Endothelial cell of umbilical vein (primary cell): ENCODE data around the gene TGM6. TPM values are rescaled to one million over a fixed set of nuclear protein-coding genes. Genes with fewer than 3 reads are reported as not detected.

Experiments
- BruUV-seq: library from RNA; stranded (reverse); fragments of 400-500 nt; replicated peaks from 2 replicates; lab custom pipeline; 2021; lab: Mats Ljungman, UMichigan
- CTCF ChIA-PET: fragments of 300-600, 350-600 bp; sonication (Branson Sonifier 250); formaldehyde crosslinking; loops from one replicate; lab custom pipeline; 2021; ENCODE audit warnings: antibody characterized with exemption, inconsistent platforms; lab: Charles Lee
- POLR2A ChIA-PET: fragments of 300-600, 350-600 bp; sonication (Branson Sonifier 250); formaldehyde crosslinking; loops from one replicate; lab custom pipeline; 2021; ENCODE audit warnings: antibody characterized with exemption, inconsistent platforms; lab: Charles Lee
- DNase-seq: peaks from one replicate; pipeline ENCODE4 v3.0.0-alpha.2; 2011; ENCODE audit warnings: low read depth, low spot score
- FAIRE-seq: peaks from 2 replicates; lab custom pipeline; 2011; peaks lifted over from hg19 to GRCh38; lab: Jason Lieb, UNC
- H2AFZ ChIP-seq: 2 replicates; pipeline ENCODE4 v1.6.0; 2012; ENCODE audit warnings: low read depth, low read length, control low read depth, inconsistent platforms
- H3K27ac ChIP-seq: 2 replicates; pipeline ENCODE4 v1.5.1; 2011; ENCODE audit warnings: low read depth, mild to moderate bottlenecking, control low read depth, low read length, moderate library complexity; ENCODE audit not compliant: insufficient read depth
- H3K27me3 ChIP-seq, 2 experiments: 2 replicates each; pipeline versions ENCODE4 v1.6.0 to v1.6.1; 2011; ENCODE audit warnings: low read length in 2 of 2, mixed read lengths in 1 of 2; ENCODE audit not compliant: control insufficient read depth in 2 of 2, insufficient read depth in 2 of 2
- H3K36me3 ChIP-seq, 2 experiments: 2 replicates in 1 of 2; 3 replicates in 1 of 2; pipeline ENCODE4 v1.5.1; 2011; ENCODE audit warnings: low read length in 2 of 2, mild to moderate bottlenecking in 1 of 2, moderate library complexity in 1 of 2; ENCODE audit not compliant: control insufficient read depth in 2 of 2, insufficient read depth in 2 of 2; ENCODE audit errors: extremely low read depth in 1 of 2
- H3K4me1 ChIP-seq: 3 replicates; pipeline ENCODE4 v1.5.1; 2011; ENCODE audit warnings: mild to moderate bottlenecking, low read length; ENCODE audit not compliant: control insufficient read depth, insufficient read depth; ENCODE audit errors: extremely low read depth
- H3K4me2 ChIP-seq: 2 replicates; pipeline ENCODE4 v1.6.1; 2011; ENCODE audit warnings: low read length, control low read depth, mixed read lengths; ENCODE audit not compliant: insufficient read depth
- H3K4me3 ChIP-seq, 3 experiments: fragments of 200-600 bp in 1 of 3; sonication (generic), shearing (Covaris generic) in 1 of 3; replicated peaks in 1 of 3; 2 replicates each; pipeline ENCODE4 v1.5.1; 2011 to 2016; ENCODE audit warnings: control low read depth in 3 of 3, low read length in 3 of 3, mild to moderate bottlenecking in 2 of 3, inconsistent platforms in 1 of 3, low read depth in 1 of 3, moderate library complexity in 1 of 3; ENCODE audit not compliant: insufficient read depth in 1 of 3
- H3K79me2 ChIP-seq: 2 replicates; pipeline ENCODE4 v1.6.0; 2012; ENCODE audit warnings: low read length, inconsistent platforms; ENCODE audit not compliant: control insufficient read depth, insufficient read depth
- H3K9ac ChIP-seq: replicated peaks from 2 replicates; pipeline ENCODE3; 2011; ENCODE audit warnings: low read length, control low read depth; ENCODE audit not compliant: insufficient read depth; ENCODE audit errors: extremely low read depth
- H3K9me1 ChIP-seq: replicated peaks from 3 replicates; pipeline ENCODE4 v1.6.0; 2011; ENCODE audit warnings: mild to moderate bottlenecking, low read length; ENCODE audit not compliant: control insufficient read depth, insufficient read depth; ENCODE audit errors: extremely low read depth
- H3K9me3 ChIP-seq: replicated peaks from 2 replicates; pipeline ENCODE4 v1.5.1; 2012; ENCODE audit warnings: low read length, inconsistent platforms; ENCODE audit not compliant: control insufficient read depth, insufficient read depth
- H4K20me1 ChIP-seq: replicated peaks from 2 replicates; pipeline ENCODE3; 2011; ENCODE audit warnings: mild to moderate bottlenecking, low read length; ENCODE audit not compliant: control insufficient read depth, insufficient read depth; ENCODE audit errors: extremely low read depth
- CTCF ChIP-seq, 2 donors: IDR thresholded peaks; 1 replicate in 1 of 2; 2 replicates in 1 of 2; pipeline ENCODE4 v1.5.1; 2011; ENCODE audit warnings: low read length in 2 of 2, mild to moderate bottlenecking in 2 of 2, moderate library complexity in 2 of 2, control low read depth in 1 of 2, inconsistent platforms in 1 of 2, low read depth in 1 of 2; ENCODE audit not compliant: insufficient read depth in 1 of 2; ENCODE audit errors: extremely low read depth in 1 of 2
- EZH2 ChIP-seq: IDR thresholded peaks from 2 replicates; pipeline ENCODE4 v1.6.1; 2012; ENCODE audit warnings: borderline replicate concordance, low read depth, mild to moderate bottlenecking, moderate library complexity, low read length, inconsistent platforms; ENCODE audit not compliant: severe bottlenecking
- FOS ChIP-seq: IDR thresholded peaks from 2 replicates; pipeline ENCODE4 v1.6.1; 2011; ENCODE audit warnings: mild to moderate bottlenecking, low read length, moderate library complexity, borderline replicate concordance; ENCODE audit not compliant: insufficient read depth
- GATA2 ChIP-seq: IDR thresholded peaks from 2 replicates; pipeline ENCODE4 v1.7.0; 2011; ENCODE audit warnings: low read depth, mild to moderate bottlenecking, moderate library complexity, mixed read lengths, low read length; ENCODE audit not compliant: insufficient read length, insufficient read depth
- JUN ChIP-seq: IDR thresholded peaks from 2 replicates; pipeline ENCODE4 v1.6.1; 2011; ENCODE audit warnings: borderline replicate concordance, low read depth; ENCODE audit not compliant: insufficient read length, insufficient read depth
- MYC ChIP-seq: IDR thresholded peaks from one replicate; pipeline ENCODE4 v1.6.1; 2011; ENCODE audit warnings: mild to moderate bottlenecking, low read depth, low read length
- POLR2A ChIP-seq: IDR thresholded peaks from 2 replicates; pipeline ENCODE4 v1.6.1; 2012; ENCODE audit warnings: low read depth, mild to moderate bottlenecking, control low read depth, low read length
- POLR2AphosphoS5 ChIP-seq: IDR thresholded peaks from 2 replicates; pipeline ENCODE4 v1.6.1; 2012; ENCODE audit warnings: low read depth, mild to moderate bottlenecking, control low read depth, low read length, moderate library complexity; ENCODE audit not compliant: insufficient read depth
- dilution Hi-C: fragments of 300-500 bp; cut with MboI; formaldehyde crosslinking; loops from one replicate; pipeline ENCODE4 v1.15.0; 2019; ENCODE audit warnings: low sequenced_read_pairs; ENCODE audit not compliant: extremely low pct_ligation_motif_present
- intact Hi-C: fragments of 100-400 bp; cut with micrococcal nuclease; formaldehyde crosslinking; loops from one replicate; pipeline ENCODE4 v1.10.0; 2022
- polyA plus RNA-seq, 4 experiments: library from polyadenylated mRNA; depleted of rRNA in 3 of 4; stranded (reverse) in 3 of 4; unstranded in 1 of 4; fragments of >200 nt; gene quantifications; 2 replicates each; pipeline versions ENCODE4 v1.2.1 to v1.2.3, GENCODE V29; 2011 to 2012; ENCODE audit warnings: missing spikeins in 1 of 4
- total RNA-seq: library from RNA; stranded (reverse); gene quantifications from 2 replicates; pipeline ENCODE4 v1.2.3, GENCODE V29; 2021
- TF ChIP-seq, protein P1 (sequence below): IDR thresholded peaks from 2 replicates; pipeline ENCODE4 v1.6.1; 2011; ENCODE audit not compliant: insufficient read depth, insufficient read length

Gene TGM6
- total and polyA plus RNA-seq, 2 donors (not counting 3 experiments of a cell fraction or from before 2014, with no cell fraction given), result not detected

DNA sequence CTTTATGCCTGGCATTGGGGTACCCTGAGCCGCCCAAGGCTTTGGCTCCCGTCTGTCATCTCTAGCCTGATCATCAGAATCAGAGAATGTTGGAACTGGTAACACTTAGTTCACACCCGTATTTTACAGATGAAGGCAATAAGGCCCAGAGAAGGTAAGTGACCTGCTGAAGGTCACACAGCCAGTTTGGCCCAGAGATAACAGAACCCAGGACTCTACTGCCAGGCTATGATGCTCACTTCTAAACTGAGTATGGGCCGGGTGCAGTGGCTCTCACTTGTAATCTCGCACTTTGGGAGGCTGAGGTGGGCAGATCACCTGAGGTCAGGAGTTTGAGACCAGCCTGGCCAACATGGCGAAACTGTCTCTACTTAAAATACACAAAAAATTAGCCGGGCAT is 1.8 kb upstream of the TGM6 start:
- H3K4me3 ChIP-seq, result no peak overlapping the region
- H3K9ac ChIP-seq, result no peak overlapping the region
- FAIRE-seq (no peak), DNase-seq (no peak)
- H4K20me1 ChIP-seq, result no peaks in the 10 kb centered on the region
- H3K79me2 ChIP-seq, result no peaks in the 10 kb centered on the region
- no peaks in the 10 kb centered on the region for H3K4me1 ChIP-seq
- no TSS peak for BruUV-seq
- no peaks in the 10 kb centered on the region for H3K9me1 ChIP-seq
- intact Hi-C loops, result no loop called here
- no peaks in the 10 kb centered on the region for H3K36me3 ChIP-seq
- dilution Hi-C loops, result no loop called here
- no peak overlapping the region for H3K27ac ChIP-seq
- H3K9me3 ChIP-seq, result no peaks in the 10 kb centered on the region
- no peak overlapping the region for H2AFZ ChIP-seq
- no peaks in the 10 kb centered on the region for H3K27me3 ChIP-seq
- TF ChIP-seq FOS, result no peak
- TF ChIP-seq, protein P1, sequence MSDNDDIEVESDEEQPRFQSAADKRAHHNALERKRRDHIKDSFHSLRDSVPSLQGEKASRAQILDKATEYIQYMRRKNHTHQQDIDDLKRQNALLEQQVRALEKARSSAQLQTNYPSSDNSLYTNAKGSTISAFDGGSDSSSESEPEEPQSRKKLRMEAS, result no peak
- H3K4me2 ChIP-seq, result no peak overlapping the region
- POLR2A ChIA-PET, result no interaction called here
- CTCF ChIA-PET, result interaction anchor here (3.1 kb wide), 1 partner anchor 9 kb away, joined by 16 read pairs; no protein-coding TSS in a partner anchor

GRCh38 chr20:2379511-2380229 is 1.0 kb upstream of the TGM6 start:
- H2AFZ ChIP-seq, result no peak overlapping the region
- no peak overlapping the region for H3K4me3 ChIP-seq
- no peak for DNase-seq
- dilution Hi-C loops, result no loop called here
- POLR2A ChIA-PET, result interaction anchor here (0.5 kb wide), 1 partner anchor 74 kb away, joined by 5 read pairs; no protein-coding TSS in a partner anchor
- no peak for TF ChIP-seq FOS
- TF ChIP-seq CTCF (IDR thresholded peaks at IDR 0.05; ENCODE audit: extremely low read depth in 1 of 2, insufficient read depth in 1 of 2, low read depth in 1 of 2, low read length in 2 of 2), result no peak
- no peak for TF ChIP-seq POLR2A
- TF ChIP-seq MYC, result no peak
- no peak for TF ChIP-seq JUN
- TF ChIP-seq, protein P1, result no peak
- no peak for TF ChIP-seq POLR2AphosphoS5
- no peak for TF ChIP-seq EZH2
- no peak for TF ChIP-seq GATA2
- no peak for FAIRE-seq
- H4K20me1 ChIP-seq, result no peaks in the 10 kb centered on the region
- no peak overlapping the region for H3K27ac ChIP-seq
- no peaks in the 10 kb centered on the region for H3K36me3 ChIP-seq
- intact Hi-C loops, result no loop called here
- H3K9me1 ChIP-seq, result no peaks in the 10 kb centered on the region
- no peaks in the 10 kb centered on the region for H3K27me3 ChIP-seq
- no peaks in the 10 kb centered on the region for H3K4me1 ChIP-seq
- BruUV-seq, result no TSS peak
- no peaks in the 10 kb centered on the region for H3K79me2 ChIP-seq
- CTCF ChIA-PET, result interaction anchor here (1.3 to 3.1 kb wide), 2 partner anchors 8 to 29 kb away, joined by 3 to 16 read pairs; no protein-coding TSS in a partner anchor
- H3K4me2 ChIP-seq, result no peak overlapping the region
- H3K9me3 ChIP-seq, result no peaks in the 10 kb centered on the region
- H3K9ac ChIP-seq, result no peak overlapping the region
